ENCODE data around the gene SLIT3.

GRCh38 chr5:169052207-169052606 lies 248.7 kb downstream of the SLIT3 start:
- TF ChIP-seq, protein P1, sequence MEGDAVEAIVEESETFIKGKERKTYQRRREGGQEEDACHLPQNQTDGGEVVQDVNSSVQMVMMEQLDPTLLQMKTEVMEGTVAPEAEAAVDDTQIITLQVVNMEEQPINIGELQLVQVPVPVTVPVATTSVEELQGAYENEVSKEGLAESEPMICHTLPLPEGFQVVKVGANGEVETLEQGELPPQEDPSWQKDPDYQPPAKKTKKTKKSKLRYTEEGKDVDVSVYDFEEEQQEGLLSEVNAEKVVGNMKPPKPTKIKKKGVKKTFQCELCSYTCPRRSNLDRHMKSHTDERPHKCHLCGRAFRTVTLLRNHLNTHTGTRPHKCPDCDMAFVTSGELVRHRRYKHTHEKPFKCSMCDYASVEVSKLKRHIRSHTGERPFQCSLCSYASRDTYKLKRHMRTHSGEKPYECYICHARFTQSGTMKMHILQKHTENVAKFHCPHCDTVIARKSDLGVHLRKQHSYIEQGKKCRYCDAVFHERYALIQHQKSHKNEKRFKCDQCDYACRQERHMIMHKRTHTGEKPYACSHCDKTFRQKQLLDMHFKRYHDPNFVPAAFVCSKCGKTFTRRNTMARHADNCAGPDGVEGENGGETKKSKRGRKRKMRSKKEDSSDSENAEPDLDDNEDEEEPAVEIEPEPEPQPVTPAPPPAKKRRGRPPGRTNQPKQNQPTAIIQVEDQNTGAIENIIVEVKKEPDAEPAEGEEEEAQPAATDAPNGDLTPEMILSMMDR (tag by site-specific recombination; IDR thresholded peaks at IDR 0.05): no peak
- TF ChIP-seq ZIC2 (tag by site-specific recombination; IDR thresholded peaks at IDR 0.05) (no peak), ZNF529 (tag by site-specific recombination; IDR thresholded peaks at IDR 0.05; ENCODE audit: insufficient replicate concordance) (no peak), ZNF223 (tag by site-specific recombination; IDR thresholded peaks at IDR 0.05) (no peak), ZNF138 (tag by site-specific recombination; IDR thresholded peaks at IDR 0.05; ENCODE audit: borderline replicate concordance) (no peak)
- TF ChIP-seq, protein P2, sequence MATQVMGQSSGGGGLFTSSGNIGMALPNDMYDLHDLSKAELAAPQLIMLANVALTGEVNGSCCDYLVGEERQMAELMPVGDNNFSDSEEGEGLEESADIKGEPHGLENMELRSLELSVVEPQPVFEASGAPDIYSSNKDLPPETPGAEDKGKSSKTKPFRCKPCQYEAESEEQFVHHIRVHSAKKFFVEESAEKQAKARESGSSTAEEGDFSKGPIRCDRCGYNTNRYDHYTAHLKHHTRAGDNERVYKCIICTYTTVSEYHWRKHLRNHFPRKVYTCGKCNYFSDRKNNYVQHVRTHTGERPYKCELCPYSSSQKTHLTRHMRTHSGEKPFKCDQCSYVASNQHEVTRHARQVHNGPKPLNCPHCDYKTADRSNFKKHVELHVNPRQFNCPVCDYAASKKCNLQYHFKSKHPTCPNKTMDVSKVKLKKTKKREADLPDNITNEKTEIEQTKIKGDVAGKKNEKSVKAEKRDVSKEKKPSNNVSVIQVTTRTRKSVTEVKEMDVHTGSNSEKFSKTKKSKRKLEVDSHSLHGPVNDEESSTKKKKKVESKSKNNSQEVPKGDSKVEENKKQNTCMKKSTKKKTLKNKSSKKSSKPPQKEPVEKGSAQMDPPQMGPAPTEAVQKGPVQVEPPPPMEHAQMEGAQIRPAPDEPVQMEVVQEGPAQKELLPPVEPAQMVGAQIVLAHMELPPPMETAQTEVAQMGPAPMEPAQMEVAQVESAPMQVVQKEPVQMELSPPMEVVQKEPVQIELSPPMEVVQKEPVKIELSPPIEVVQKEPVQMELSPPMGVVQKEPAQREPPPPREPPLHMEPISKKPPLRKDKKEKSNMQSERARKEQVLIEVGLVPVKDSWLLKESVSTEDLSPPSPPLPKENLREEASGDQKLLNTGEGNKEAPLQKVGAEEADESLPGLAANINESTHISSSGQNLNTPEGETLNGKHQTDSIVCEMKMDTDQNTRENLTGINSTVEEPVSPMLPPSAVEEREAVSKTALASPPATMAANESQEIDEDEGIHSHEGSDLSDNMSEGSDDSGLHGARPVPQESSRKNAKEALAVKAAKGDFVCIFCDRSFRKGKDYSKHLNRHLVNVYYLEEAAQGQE (tag by site-specific recombination; IDR thresholded peaks at IDR 0.05): no peak
- TF ChIP-seq, protein P3, sequence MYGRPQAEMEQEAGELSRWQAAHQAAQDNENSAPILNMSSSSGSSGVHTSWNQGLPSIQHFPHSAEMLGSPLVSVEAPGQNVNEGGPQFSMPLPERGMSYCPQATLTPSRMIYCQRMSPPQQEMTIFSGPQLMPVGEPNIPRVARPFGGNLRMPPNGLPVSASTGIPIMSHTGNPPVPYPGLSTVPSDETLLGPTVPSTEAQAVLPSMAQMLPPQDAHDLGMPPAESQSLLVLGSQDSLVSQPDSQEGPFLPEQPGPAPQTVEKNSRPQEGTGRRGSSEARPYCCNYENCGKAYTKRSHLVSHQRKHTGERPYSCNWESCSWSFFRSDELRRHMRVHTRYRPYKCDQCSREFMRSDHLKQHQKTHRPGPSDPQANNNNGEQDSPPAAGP (tag by site-specific recombination; IDR thresholded peaks at IDR 0.05): no peak
- TF ChIP-seq, protein P4, sequence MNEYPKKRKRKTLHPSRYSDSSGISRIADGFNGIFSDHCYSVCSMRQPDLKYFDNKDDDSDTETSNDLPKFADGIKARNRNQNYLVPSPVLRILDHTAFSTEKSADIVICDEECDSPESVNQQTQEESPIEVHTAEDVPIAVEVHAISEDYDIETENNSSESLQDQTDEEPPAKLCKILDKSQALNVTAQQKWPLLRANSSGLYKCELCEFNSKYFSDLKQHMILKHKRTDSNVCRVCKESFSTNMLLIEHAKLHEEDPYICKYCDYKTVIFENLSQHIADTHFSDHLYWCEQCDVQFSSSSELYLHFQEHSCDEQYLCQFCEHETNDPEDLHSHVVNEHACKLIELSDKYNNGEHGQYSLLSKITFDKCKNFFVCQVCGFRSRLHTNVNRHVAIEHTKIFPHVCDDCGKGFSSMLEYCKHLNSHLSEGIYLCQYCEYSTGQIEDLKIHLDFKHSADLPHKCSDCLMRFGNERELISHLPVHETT (tag by site-specific recombination; IDR thresholded peaks at IDR 0.05): no peak
